Fibroblast of peridontal ligament (primary cell): ENCODE data around the gene CACNB4.

Experiments
- DNase-seq: peaks from one replicate; pipeline ENCODE4 v3.0.0-alpha.2; 2010; ENCODE audit errors: extremely low read depth

Gene CACNB4

DNA sequence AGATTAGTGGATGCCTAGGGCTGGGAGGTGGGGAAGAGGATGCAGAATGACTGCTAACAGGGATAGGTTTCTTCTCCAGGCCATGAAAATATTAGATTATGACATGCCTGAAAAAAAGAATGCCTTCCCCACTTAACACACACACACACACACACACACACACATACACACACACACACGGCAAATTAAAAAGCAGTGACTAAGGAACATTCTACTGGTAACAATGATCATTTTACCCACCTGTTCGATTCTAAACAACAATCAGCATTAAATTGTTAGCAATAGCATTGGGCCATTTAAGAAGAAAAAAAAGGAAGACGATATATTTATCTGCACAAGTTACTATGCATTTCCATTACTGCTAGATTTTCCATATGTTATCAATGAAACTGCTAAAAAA, 10.8 kb downstream of the CACNB4 start:
- no peak for DNase-seq

DNA sequence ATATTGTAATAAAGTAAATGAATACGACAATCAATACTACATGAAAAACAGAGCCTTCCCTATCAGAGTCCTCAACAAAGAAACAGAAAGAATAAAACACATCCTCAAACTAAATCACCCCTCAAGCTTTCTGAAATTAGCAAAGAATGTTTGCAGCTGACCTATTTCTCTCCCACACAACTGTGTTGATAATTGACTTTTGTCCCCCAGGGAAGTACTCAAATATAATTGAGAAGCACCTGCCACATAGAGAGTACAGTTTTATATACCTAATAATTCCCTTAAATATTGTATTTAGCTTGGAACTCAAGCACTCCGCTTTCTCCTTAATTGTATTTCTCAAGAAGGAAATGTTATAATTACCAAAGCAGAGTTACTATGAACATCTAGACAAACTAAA, 12.6 kb downstream of the CACNB4 start:
- no peak for DNase-seq

DNA sequence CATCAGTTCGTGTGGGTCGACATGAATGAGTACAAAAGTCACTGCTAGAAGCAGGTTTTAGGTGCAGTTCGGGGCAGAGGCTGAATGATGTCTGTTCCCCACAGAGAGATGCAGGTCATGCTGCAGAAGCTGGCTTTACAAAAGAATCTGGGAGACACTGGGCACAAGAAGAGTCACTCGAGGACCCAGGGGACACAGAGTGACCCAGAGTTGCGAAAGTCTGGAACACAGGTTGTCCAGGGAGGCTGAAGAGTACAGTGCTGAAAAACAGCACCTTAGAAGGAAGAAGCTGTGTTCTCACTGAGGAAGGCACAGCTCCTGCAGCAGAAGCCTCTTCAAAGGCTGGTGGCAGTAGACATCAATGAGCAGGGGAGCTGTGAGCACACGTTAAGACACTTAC, 14.8 kb downstream of the CACNB4 start:
- DNase-seq = no peak

DNA sequence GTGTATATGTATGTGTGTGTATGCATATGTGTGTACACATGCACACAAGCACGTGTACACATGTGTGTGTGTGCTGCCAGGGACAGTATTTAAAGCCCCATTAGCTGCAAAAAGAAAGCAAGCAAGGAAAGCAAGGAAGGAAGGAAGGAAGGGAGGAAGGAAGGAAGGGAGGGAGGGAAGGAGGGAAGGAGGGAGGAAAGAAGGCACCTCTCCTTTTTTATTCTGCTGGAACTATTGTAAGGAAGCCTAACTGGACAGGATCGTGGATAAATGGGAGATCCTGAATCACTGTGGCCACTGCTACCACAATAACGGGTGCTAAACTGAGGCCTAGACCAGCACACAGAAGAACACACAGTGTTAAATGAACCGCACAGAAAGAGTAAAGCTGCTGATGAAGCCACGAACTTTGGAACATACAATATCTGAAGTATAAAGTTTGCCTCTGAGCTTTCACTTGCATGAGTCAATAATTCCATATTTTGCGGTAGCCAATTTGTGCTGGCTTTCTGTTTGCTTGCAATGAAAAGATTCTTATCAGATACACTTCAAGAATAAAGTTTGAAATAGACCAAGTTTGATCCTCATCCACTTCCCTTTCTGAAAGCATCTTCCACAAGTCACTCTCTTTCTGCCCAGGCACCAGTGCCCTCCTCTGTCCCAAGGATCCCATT, 15.5 kb downstream of the CACNB4 start:
- no peak for DNase-seq

DNA sequence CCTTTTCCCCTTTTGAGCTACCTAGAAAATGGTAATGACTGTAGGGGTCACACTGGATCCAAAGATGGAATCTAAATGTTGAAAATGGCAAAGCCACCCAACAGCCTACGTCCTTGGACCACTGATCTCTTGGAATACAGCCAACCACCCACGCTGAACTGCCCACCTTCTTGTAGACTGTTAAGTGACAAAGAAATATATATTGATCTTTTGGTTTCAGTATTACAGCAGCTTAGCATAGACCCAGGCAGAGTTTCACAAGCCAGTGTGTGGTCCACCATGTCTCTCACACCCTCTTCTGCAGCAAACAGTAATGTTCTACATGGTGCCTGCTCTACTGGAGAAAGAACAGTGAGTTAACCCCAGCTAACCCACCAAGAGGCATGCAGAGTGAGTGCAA, 20.2 kb downstream of the CACNB4 start:
- no peak for DNase-seq

DNA sequence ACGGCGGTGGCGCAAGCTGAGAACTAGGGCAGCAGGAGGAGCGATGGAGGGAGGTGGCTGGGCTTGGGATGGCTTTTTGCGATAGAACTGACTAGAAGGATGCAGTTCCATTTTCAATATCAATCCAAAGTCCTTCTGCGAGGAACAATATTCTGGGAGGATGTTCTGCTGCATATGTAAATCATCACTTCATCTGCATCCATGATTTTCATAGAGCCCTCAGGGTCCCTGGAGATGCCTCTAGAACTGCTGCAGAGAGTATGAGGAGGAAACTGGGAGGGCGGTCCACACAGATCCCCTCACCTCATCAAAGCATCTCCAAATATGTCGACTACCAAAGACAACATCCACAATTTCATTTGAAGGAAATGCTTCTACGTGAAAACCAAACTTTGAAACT, 20.8 kb downstream of the CACNB4 start:
- DNase-seq = no peak

DNA sequence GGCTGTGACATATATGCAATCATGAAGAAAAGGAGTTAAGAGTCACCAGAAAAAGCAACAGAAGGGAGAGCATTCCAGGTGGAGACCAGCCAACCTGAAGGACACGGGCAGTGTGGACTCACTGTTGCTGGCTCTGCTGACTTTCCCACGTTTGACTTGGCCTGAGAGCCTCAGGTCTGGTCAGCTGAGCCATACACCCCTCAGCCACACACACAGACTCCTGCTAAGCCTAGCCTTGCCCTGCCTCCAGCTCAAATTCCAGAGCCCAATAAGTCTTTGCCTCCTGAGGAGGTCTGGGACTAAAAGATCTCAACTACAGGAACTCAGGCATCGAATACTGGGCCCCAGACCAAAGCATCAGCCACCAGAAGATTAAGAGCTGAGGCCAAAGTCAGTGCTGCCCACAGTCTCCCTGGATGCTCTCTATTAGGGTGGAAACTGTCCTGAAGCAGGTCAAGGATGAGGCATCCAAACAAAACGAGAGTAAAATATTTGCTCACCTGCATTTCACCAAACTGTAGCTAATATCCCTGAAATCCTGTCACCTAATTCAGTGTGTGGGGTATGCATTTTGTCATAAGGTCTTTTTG, 23.3 kb downstream of the CACNB4 start:
- no peak for DNase-seq

DNA sequence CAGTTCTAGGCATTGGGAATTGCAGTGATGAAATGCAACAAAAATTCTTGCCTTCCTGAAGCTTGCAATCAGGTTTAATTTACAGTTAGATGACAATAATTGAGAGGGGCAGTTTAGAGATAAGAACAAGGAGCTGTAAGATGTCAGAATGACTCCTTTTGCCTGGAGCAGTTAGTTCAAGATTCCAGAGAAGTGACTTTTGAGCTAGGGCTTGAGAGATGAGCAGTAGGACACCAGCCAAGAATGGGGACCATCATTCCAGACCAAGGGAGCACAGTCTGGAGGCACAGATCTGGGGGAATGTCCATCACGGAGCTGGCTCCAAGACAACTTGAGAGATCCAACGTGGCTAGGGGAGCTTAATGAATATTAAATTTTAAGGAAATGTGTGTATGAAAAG, 26.8 kb downstream of the CACNB4 start:
- no peak for DNase-seq

DNA sequence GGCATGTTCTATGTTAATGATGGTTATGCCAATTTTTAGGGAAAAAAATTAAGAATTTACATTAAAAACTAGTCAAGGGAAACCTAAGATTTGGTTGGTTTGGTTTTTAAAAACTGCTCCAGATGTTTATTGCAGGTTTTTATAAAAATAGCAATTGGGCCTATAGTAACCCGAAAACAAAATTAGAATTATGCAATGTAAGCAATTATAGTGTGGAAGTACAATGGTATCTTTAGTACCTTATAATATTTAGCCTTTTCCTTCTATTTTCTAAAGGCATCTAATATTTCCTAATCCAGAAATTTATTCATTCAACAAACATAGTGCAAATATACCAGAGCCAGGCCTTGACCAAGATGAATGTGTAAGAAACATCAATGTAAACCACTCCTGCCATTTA, 27.3 kb downstream of the CACNB4 start:
- no peak for DNase-seq

DNA sequence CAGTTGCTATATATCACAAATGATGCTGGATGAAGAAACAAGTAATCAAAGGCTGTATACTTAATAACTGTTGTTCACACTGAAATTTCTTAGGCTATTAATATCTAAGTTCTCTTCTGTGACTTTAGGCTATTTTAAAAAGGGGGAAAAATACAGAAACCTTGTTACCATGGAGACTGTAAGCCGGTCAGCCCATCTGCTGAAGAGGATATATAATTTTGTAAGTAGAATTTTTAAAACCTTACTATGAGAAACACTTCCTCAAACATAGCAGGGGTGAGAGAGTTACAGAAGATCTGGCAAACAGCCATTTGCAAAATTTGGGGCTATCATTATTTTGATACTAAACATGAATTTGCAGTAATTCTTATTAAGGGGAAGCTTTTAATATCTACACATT, 27.8 kb downstream of the CACNB4 start:
- DNase-seq = no peak

DNA sequence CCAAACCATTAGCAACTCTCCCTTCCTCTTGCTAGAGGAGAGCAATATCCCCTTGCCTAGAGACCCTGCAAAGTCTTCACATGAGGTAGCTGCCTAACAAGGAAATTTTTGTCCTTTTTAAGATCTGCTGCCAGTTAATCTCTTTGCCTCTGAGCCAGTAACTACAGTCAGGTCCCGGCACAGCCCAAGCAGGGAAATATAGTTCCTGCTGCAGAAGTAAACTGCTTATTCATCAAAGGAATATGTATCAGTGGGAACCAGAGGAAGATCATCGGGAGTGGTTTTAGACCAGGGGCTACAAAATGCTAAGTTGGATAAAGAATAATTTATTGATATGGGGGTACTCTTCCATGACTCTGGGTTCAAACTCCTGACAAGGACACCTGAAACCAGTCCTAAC, 30.6 kb downstream of the CACNB4 start:
- DNase-seq = no peak

DNA sequence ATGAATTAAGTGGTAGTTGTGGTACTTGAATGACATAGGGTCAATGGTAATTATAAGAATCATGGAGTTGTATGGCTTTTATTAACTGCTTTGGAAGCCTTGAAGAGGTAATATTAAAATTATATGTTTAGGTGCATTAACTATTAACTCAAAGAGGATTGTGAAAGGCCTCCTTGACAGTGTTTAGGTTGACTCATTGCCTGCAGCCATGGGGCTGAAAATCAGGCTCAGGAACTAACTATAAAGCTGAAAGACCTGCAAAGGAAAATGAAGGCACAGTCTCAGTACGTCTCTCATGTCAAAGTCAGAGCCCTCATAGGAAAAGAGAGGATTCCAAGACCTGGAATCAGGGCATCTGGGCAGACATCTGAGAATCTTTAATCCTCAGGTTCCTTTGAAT, 31.0 kb downstream of the CACNB4 start:
- DNase-seq = no peak

DNA sequence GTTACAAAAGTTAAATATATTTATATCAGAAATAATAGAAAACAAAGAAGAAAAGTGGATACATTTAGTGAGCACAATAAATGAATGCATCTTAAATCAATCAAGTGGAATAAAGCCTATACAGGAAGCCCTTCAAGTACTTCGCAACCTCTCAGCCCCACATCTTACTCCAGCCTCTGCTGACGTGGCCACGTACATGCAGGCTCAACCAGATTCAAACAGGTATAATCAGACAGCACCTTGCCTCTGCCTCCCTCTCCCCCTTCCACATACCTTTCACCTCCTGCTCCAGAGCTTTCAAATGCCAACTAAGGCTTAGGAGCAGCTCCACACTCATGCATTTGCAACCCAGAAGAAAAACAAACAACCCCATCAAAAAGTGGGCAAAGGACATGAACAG, 32.9 kb downstream of the CACNB4 start:
- DNase-seq = no peak

DNA sequence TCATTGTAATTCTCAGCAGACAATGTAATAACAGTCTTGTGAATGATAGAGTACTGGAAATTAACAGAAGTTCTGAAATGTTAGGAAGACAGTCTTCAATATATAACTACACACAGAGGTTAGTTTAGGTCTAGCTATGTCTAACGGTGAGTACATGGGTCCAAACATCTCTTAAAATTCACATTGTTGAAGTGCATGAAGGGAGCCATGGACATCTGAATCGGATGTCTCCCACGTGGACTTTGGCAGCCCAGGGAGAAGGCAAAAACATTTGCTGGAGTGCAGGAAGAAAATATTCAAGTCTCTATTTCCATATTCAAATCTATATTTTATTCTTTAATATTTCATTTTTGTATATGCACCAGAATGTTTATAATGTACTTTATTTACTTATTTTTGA, 34.8 kb downstream of the CACNB4 start:
- DNase-seq = no peak

DNA sequence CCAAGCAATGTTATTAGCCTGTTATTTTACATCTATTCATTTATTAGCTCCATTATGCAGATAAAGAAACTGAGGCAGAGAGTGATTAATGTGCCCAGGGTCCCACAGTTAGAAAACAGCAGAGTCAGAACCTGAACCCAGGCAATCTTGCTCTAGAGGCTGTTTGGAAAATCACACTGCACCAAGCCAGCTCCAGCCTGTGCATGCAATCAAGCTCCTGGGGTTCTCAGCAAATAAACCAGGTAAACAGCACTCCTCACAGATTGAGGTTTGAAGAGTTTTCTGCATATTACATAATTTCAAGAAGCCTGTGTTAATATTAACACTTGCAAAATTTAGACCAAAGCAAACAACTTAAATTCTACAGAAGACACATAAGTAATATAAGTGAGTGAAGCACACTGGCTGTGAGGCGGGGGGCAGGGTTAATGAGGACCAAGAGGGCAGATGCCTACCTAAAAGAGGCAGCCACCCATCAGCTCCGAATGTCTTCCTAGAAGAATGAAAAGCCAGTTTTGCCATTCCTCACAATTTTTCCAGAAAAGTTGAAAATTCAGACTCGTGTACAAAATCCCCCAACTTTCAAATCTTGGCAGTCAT, 35.4 kb downstream of the CACNB4 start:
- no peak for DNase-seq

DNA sequence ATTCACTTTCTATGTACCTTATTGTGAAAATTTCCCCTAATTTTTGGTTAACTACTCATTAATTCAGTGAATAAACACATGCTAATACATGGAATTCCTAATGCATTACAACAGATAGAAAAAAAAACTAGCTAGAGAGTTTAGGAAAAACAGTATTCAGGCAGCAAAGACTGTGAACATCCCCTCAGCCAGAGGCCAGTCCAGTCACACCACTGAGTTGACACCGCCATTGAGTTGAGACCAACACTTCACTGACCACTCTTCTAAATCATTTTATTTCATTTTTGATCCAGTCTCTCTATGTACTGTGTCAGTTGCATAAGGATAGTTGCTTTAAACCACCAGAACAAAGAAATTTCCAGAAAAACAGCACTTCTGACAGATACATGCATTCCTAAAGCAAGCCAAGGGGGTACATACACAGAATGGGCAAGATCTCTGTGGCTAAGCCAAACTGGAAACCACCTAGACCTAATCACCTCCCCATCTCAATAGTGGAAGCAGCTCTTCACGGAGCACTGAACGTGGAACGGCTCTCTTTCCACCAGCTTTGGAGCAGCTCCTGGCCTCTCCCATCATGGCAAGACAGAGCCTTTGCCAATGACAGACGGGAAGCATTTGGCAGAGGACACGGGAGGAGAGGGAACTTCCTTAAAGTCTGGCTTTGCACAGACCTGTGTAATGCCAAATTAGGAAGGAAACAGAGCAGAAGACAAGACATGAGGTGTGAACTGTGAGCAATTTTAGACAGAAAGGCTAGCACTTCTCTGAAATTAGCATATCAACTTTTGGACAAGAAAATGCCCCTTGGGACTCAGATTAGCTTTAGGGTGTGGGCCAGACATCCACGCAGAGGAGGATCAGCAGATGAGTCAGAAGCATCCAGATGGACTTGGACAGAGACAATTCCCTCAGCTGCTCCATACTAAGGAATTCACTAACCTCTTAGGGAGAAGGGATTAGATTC, 36.4 kb downstream of the CACNB4 start:
- peak; percentile 73 for DNase-seq

DNA sequence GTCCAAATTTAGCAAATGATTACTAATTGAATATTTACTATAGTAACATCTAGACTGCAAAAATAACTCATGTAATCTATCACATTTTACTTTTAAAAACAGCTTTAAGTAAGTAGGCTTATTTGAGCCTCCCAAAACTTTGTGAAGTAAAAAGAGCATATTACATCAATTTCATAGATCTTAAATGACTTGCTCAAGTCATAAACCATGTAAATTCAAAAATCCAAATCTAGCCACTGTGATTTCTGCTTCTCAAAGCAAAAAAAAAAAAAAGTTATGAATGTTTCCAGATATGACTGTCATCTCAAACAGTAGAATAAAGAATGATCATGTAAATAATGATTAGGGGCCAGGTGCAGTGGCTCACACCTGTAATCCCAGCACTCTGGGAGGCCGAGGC, 37.5 kb downstream of the CACNB4 start:
- no peak for DNase-seq

DNA sequence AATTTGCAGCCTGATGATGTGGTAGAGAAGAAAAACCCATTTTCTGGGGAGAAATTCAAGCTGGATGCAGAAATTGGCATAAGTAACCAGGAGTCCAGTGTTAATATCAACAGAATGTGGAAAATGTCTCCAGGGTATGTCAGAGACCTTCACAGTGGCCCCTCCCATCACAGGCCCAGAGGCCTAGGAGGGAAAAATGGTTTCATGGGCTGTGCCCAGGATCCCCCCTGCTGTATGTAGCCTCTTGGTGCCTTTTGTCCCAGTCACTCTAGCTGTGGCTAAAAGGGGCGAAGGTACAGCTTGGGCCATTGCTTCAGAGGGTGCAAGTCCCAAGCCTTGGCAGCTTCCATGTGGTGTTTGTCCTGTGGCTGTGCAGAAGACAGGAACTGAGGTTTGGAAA, 40.2 kb downstream of the CACNB4 start:
- DNase-seq = no peak

DNA sequence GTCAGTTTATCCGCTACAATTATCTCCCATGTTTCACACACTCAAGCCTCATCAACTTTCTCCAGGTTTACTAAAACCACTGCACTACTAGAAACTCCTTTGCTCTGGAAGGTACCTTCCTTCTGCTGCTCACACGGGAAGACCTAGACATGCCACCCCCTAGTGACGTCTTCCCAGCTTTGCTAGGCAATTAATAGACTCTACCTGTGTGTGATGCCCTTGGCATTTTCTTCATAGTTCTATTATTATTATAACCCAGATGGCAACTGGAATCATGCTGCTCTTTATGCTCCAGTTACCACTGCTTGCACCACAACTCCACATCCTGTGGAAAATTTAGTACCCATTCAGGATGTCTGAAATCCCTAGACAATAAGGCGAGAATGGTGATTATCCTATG, 42.4 kb downstream of the CACNB4 start:
- no peak for DNase-seq

DNA sequence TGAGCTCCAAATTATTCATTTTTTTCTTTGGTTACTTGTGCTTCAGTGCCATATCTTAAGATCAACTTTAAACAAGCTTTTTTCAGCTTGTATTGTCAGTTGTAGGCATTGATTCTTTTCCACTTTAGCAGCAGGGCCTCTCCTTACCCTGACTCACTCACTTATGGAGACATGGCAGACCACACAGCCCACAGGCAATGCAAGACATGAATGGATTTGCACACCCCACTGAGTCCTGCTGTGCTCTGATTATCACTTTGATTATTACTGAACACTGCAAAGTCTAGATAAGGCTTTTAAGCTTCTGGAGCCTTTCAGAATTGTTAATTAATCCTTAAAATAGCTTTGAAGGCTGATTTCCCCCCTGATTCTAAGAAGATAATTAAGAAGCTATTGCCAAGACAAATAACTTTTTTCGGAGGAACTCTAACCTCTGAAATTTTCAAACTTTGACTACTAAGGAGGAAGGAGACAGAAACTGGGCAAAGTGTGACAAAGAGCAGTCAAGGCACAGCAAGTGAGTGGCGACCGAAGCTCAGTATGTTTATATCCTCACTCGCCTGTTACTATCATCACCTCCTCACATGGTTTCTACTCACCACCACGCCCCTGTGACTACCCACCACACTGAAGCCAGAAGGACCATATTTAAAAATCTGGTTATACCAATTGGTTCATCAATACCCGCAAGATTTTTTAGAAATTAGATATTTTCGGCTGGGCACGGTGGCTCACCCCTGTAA, 43.3 kb downstream of the CACNB4 start:
- DNase-seq = no peak

DNA sequence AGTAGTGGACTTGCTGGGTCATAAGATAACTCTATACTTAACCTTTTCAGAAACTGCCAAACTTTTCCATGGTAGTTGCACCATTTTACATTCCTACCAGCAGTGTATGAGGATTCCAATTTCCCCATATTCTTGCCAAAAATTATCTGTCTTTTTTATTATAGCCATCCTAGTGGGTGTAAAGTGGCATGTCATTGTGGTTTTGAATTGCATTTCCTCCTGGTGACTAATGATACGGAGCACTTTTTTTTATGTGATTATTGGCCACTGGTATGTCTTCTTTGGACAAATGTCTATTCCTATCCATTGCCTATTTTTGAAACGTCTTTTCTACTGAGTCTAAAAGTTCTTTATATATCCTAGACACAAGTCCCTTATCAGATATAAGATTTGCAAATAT, 44.3 kb downstream of the CACNB4 start:
- DNase-seq = peak; percentile 65

DNA sequence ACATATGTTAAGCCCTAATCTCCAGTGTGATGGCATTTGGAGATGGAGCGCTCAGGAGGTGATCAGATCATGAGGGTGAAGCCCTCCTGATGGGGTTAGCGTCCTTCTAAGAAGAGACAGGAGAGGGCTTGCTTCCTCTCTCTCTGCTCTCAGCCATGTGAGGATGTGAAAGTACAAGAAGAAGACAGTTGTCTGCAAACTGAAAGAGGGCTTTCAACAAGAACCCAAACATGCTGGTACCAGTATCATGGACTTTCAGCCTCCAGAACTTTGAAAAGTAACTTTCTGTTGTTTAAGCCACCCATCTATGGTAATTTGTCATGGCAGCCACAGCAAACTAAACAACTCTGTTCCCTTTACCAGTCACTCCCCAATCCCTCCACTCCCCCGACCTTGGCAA, 47.4 kb downstream of the CACNB4 start:
- DNase-seq = no peak
